IPS DF 19.7 (cell line): ENCODE data around the gene CYP3A5.

Experiments used
- DNase-seq: peaks from one replicate; pipeline ENCODE4 v3.0.0-alpha.2; 2013; ENCODE audit warnings: low read depth, low spot score

The CYP3A5 gene

GRCh38 chr7:99615989-99616358 is 63.8 kb downstream of the CYP3A5 start:
- DNase-seq, result no peak

DNA sequence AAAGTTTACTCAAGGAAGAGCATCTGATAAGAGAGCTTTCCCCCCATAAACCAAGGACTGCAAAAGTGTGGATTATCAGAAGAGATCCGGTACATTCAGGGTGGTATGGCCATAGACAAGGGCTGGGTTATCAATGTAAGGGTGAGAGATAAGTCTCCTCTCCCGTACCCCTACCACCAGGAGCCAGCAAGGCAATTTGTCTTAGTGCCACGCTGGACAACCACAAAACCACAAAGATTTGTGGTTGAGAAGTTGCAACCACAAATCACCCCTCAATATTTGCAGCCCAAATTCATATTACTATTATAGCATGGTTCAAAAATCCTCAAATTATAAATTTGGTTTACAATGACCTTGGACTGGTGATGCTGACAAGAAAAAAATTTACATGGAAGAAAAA is 65.3 kb downstream of the CYP3A5 start:
- no peak for DNase-seq

- no peak for DNase-seq
Observed at GRCh38 chr7:99607548-99607947, 72.2 kb downstream of the CYP3A5 start.

- no peak for DNase-seq
Observed at GRCh38 chr7:99606531-99606930, 73.3 kb downstream of the CYP3A5 start.

GRCh38 chr7:99605527-99605926 is 74.3 kb downstream of the CYP3A5 start:
- DNase-seq, result no peak

DNA sequence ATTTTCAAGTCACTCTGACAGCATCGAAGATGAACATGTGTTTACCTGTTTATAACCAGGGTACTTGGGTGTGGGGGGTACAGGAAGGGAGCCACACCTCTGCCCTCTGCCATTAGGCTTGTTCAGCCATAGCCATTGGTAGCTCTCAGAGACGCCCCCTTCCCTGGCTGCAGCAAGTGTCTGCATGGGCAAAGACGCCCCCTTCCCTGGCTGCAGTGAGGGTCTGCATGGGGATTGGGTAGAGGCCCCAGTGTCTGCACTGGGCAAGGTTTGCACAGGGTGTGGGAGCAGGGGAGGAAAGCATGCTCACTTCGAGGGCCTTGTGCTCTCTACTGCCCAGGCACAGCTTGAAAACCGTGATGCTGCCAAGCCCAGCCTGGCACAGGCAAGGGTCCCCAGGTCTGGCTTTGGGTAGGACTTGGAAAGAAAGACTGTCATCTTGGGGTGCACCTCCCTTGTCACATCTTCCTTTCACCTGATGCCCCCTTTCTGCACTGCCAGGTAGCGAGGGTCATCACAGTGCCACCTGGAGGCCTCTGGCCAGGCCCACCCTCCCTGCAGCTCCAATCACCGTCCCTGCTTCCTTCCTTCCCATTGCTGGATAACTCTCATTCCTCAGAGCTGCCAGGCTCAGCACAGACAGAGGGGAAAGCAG is 78.0 kb downstream of the CYP3A5 start:
- no peak for DNase-seq

- no peak for DNase-seq
Observed at GRCh38 chr7:99599836-99600235, 80.0 kb downstream of the CYP3A5 start.
